Caco-2 (cell line): ENCODE results near the gene MEG3. TPM values are rescaled to one million over a fixed set of nuclear protein-coding genes. Genes with fewer than 3 reads are reported as not detected.

Experiments
- BruUV-seq: library from RNA; stranded (reverse); fragments of 400-500 nt; replicated peaks from 2 replicates; lab custom pipeline; 2021; lab: Mats Ljungman, UMichigan
- CTCF ChIA-PET: fragments of 300-600 bp; sonication (Branson Sonifier 250); formaldehyde crosslinking; loops from one replicate; lab custom pipeline; 2022; ENCODE audit warnings: antibody characterized with exemption; lab: Charles Lee
- POLR2A ChIA-PET: fragments of 300-600 bp; sonication (Branson Sonifier 250); formaldehyde crosslinking; loops from one replicate; lab custom pipeline; 2022; ENCODE audit warnings: antibody characterized with exemption; lab: Charles Lee
- DNase-seq, 2 experiments: peaks; one replicate each; pipeline versions ENCODE4 v3.0.0 to v3.0.0-alpha.2; 2020 to 2022
- H3K27me3 ChIP-seq: replicated peaks from 2 replicates; pipeline ENCODE4 v1.6.0; 2011; ENCODE audit warnings: low read length; ENCODE audit not compliant: control insufficient read depth, insufficient read depth
- H3K36me3 ChIP-seq: 2 replicates; pipeline ENCODE4 v1.5.1; 2011; ENCODE audit warnings: low read length; ENCODE audit not compliant: control insufficient read depth, insufficient read depth
- H3K4me1 ChIP-seq: fragments of 250-450 bp; sonication (Bioruptor Pico); 2 replicates; pipeline ENCODE4 v1.5.1; 2020; ENCODE audit warnings: mild to moderate bottlenecking
- H3K4me3 ChIP-seq: 2 replicates; pipeline ENCODE4 v1.5.1; 2011; ENCODE audit warnings: low read depth, mild to moderate bottlenecking, control low read depth, low read length
- H3K9me3 ChIP-seq: fragments of 250-450 bp; sonication (Bioruptor Pico); 2 replicates; pipeline ENCODE4 v1.5.1; 2020; ENCODE audit warnings: mild to moderate bottlenecking, moderate library complexity
- H3K27ac Mint-ChIP-seq: one replicate; pipeline ENCODE4 v1.8.0; 2022; ENCODE audit warnings: mixed read lengths; ENCODE audit not compliant: unreplicated experiment
- H3K27me3 Mint-ChIP-seq: one replicate; pipeline ENCODE4 v1.8.0; 2022; ENCODE audit warnings: mixed read lengths; ENCODE audit not compliant: insufficient read depth, unreplicated experiment
- H3K36me3 Mint-ChIP-seq: one replicate; pipeline ENCODE4 v1.8.0; 2022; ENCODE audit warnings: mild to moderate bottlenecking, mixed read lengths; ENCODE audit not compliant: insufficient read depth, unreplicated experiment
- H3K4me1 Mint-ChIP-seq: one replicate; pipeline ENCODE4 v1.8.0; 2022; ENCODE audit warnings: low read depth, mixed read lengths; ENCODE audit not compliant: unreplicated experiment
- H3K4me3 Mint-ChIP-seq: one replicate; pipeline ENCODE4 v1.8.0; 2022; ENCODE audit warnings: mild to moderate bottlenecking, moderate library complexity, mixed read lengths; ENCODE audit not compliant: unreplicated experiment
- H3K9me3 Mint-ChIP-seq: one replicate; pipeline ENCODE4 v1.8.0; 2022; ENCODE audit warnings: mixed read lengths; ENCODE audit not compliant: unreplicated experiment
- intact Hi-C: fragments of 100-400 bp; cut with micrococcal nuclease; formaldehyde crosslinking; loops from one replicate; pipeline ENCODE4 v1.10.0; 2022; ENCODE audit not compliant: unreplicated experiment
- total RNA-seq: library from RNA; stranded (reverse); gene quantifications from 2 replicates; pipeline ENCODE4 v1.2.3, GENCODE V29; 2022
- TF ChIP-seq, protein P1 (sequence below), 2 experiments: fragments of 200-600 bp in 1 of 2; IDR thresholded peaks; 1 replicate in 1 of 2; 2 replicates in 1 of 2; pipeline versions ENCODE4 v1.5.1 to v1.8.0; 2011 to 2022; ENCODE audit warnings: antibody characterized with exemption in 1 of 2, control low read depth in 1 of 2, inconsistent platforms in 1 of 2, low read depth in 1 of 2, low read length in 1 of 2, mild to moderate bottlenecking in 1 of 2, moderate library complexity in 1 of 2; ENCODE audit not compliant: insufficient read depth in 1 of 2, severe bottlenecking in 1 of 2, unreplicated experiment in 1 of 2

Gene MEG3
- total RNA-seq, 1 experiment from 2014 or later, result not detected

DNA sequence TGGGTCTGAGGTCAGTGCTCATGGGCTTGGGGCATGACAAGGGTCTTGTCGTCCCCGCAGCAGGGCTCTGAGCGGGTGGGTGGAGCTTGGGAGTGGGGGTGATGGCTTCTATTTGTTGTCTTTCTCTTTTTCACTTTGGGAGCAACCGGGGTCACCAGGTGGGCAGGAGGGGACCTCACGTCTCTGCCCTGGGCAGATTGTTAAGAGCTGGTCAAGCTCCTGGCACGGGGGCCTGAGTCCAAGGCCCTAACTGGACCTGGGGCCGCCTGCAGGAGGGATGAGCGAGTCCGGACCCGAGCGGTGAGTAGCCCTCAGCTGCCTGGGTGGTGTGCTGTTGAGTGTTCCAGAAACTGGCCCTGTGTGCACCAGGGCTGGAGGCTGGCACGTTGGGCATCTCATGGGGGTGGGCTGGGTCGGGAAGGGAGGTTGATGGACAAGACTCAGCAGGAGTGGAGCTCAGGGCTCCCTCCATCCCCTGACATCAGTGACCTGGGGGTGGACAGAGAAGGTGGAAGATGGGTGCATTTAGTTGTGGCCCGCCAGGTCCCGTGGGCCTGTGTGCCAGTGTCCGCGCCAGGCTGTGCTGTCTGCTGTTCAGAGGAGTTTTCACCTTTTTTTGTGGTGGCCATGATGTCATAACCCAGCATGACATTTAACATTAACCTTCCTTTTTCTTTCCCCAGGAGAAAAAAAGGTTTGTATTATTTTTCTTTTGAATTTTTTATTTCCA lies 50.1 kb downstream of the MEG3 start:
- BruUV-seq, result no TSS peak
- H3K36me3 Mint-ChIP-seq, result peaks cover 4% of the 10 kb centered on the region
- no peak overlapping the region for H3K4me3 Mint-ChIP-seq
- H3K27me3 ChIP-seq, result no peaks in the 10 kb centered on the region
- H3K9me3 ChIP-seq, result no peaks in the 10 kb centered on the region
- ChIA-PET POLR2A (no interaction called here), CTCF (no interaction called here)
- intact Hi-C loops, result no loop called here
- DNase-seq, result no peak
- no peaks in the 10 kb centered on the region for H3K4me1 ChIP-seq
- peaks cover 6% of the 10 kb centered on the region for H3K27me3 Mint-ChIP-seq
- no peaks in the 10 kb centered on the region for H3K36me3 ChIP-seq
- peaks cover 7% of the 10 kb centered on the region for H3K4me1 Mint-ChIP-seq
- H3K27ac Mint-ChIP-seq, result no peak overlapping the region
- H3K4me3 ChIP-seq, result no peak overlapping the region
- TF ChIP-seq, protein P1, sequence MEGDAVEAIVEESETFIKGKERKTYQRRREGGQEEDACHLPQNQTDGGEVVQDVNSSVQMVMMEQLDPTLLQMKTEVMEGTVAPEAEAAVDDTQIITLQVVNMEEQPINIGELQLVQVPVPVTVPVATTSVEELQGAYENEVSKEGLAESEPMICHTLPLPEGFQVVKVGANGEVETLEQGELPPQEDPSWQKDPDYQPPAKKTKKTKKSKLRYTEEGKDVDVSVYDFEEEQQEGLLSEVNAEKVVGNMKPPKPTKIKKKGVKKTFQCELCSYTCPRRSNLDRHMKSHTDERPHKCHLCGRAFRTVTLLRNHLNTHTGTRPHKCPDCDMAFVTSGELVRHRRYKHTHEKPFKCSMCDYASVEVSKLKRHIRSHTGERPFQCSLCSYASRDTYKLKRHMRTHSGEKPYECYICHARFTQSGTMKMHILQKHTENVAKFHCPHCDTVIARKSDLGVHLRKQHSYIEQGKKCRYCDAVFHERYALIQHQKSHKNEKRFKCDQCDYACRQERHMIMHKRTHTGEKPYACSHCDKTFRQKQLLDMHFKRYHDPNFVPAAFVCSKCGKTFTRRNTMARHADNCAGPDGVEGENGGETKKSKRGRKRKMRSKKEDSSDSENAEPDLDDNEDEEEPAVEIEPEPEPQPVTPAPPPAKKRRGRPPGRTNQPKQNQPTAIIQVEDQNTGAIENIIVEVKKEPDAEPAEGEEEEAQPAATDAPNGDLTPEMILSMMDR (IDR thresholded peaks at IDR 0.05; ENCODE audit: insufficient read depth in 1 of 2, low read depth in 1 of 2, low read length in 1 of 2, severe bottlenecking in 1 of 2, unreplicated experiment in 1 of 2), result no peak
- peaks cover 27% of the 10 kb centered on the region for H3K9me3 Mint-ChIP-seq

DNA sequence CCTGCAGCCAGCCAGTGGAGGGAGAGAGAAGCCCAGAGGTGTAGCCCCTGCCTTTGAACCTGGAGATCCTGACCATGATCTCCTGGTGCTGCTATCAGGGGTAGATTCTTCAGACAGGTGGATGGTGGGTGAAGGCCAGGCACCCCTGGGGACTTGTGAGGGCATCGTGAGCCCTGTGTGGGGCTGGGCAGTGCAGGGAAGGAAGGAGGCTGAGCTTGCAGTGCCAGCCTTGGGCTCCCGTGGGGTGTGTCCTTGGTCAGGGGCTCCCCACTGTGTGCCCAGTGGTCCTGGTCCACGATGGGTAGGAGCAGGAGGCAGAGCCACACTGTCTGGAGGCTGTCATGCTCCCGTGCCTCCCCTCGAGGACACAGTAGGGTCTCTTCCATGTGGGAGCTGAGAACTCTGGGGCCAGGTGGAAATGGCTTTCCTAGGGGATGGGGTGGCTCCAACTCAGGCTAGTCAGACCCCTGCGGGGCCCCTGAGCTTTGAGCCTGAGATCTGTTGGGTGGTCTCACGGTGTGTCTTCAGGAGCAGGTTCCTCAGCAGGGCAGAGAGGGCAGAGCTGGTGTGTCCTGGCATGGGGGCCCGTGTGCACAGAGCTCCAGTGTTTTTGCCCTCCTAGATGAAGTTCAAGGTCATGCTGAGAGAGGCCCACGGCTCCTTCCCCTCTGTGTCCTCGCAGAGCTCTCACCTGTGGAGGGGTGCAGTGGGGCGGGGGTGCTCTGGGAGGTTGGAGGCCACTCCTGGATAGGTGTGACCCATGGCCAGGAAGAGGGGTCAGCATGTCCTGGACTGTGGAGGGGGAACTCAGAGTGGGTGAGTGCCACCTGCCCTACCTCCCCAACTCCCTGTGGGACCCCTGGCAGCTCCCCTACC lies 52.6 kb downstream of the MEG3 start:
- no peak overlapping the region for H3K4me3 ChIP-seq

DNA sequence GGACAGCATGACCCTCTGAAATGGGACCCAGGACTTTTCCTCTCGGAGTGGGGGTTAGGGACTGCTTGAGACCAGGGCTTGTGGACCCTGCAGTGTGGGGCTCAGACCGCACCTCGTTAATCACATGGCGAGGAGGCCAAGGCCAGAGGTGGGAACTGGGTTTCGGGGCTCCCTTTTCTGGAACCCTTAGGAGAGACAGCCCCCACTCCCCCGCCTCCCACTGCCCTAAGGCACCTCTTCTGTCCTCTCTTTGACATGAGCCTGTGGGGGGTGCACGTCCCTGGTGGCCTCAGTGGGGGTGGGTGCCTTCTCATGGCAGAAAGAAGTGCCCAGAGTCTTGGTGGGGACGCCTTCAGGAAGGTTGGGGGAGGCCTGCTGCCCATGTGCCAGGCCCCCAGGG lies 53.3 kb downstream of the MEG3 start:
- Histone ChIP-seq H3K9me3 (no peaks in the 10 kb centered on the region), H3K36me3 (no peaks in the 10 kb centered on the region), H3K4me1 (no peaks in the 10 kb centered on the region), H3K27me3 (no peaks in the 10 kb centered on the region), H3K4me3 (no peak overlapping the region)
- ChIA-PET POLR2A (no interaction called here), CTCF (no interaction called here)
- TF ChIP-seq, protein P1 (IDR thresholded peaks at IDR 0.05; ENCODE audit: insufficient read depth in 1 of 2, low read depth in 1 of 2, low read length in 1 of 2, severe bottlenecking in 1 of 2, unreplicated experiment in 1 of 2), result no peak
- H3K4me1 Mint-ChIP-seq, result no peaks in the 10 kb centered on the region
- no peak for DNase-seq
- no TSS peak for BruUV-seq
- intact Hi-C loops, result no loop called here
- peaks cover 3% of the 10 kb centered on the region for H3K27me3 Mint-ChIP-seq
- no peaks in the 10 kb centered on the region for H3K36me3 Mint-ChIP-seq
- no peak overlapping the region for H3K27ac Mint-ChIP-seq
- H3K9me3 Mint-ChIP-seq, result peaks cover 14% of the 10 kb centered on the region
- no peak overlapping the region for H3K4me3 Mint-ChIP-seq

More for the DNA sequence above, 52.6 kb downstream of the MEG3 start:
- intact Hi-C loops, result no loop called here
- no TSS peak for BruUV-seq
- no peaks in the 10 kb centered on the region for H3K4me1 Mint-ChIP-seq
- H3K9me3 Mint-ChIP-seq, result peaks cover 16% of the 10 kb centered on the region
- peaks cover 3% of the 10 kb centered on the region for H3K27me3 Mint-ChIP-seq
- H3K27ac Mint-ChIP-seq, result no peak overlapping the region
- no peaks in the 10 kb centered on the region for H3K36me3 Mint-ChIP-seq
- TF ChIP-seq, protein P1 (IDR thresholded peaks at IDR 0.05; ENCODE audit: insufficient read depth in 1 of 2, low read depth in 1 of 2, low read length in 1 of 2, severe bottlenecking in 1 of 2, unreplicated experiment in 1 of 2), result no peak
- CTCF ChIA-PET, result no interaction called here
- Histone ChIP-seq H3K4me1 (no peaks in the 10 kb centered on the region), H3K27me3 (no peaks in the 10 kb centered on the region), H3K36me3 (no peaks in the 10 kb centered on the region), H3K9me3 (no peaks in the 10 kb centered on the region)
- DNase-seq, result no peak
- POLR2A ChIA-PET, result no interaction called here
- H3K4me3 Mint-ChIP-seq, result no peak overlapping the region
